ENCODE data around the gene SUSD4.

Gene SUSD4

GRCh38 chr1:223176437-223176836 is 187.5 kb downstream of the SUSD4 start:
- DNase-seq, result no peak

GRCh38 chr1:223175633-223176032 is 188.3 kb downstream of the SUSD4 start:
- no peak for DNase-seq

- no peak for DNase-seq
These were observed 188.9 kb downstream of the SUSD4 start for GRCh38 chr1:223175032-223175431.

Measured in NCI-H2029 (cell line).